Measurements from ENCODE around the gene GAL3ST3. TPM values are rescaled to one million over a fixed set of nuclear protein-coding genes. Genes with fewer than 3 reads are reported as not detected.

GAL3ST3 gene
- total RNA-seq, 4 donors from 2014 or later = not detected

DNA sequence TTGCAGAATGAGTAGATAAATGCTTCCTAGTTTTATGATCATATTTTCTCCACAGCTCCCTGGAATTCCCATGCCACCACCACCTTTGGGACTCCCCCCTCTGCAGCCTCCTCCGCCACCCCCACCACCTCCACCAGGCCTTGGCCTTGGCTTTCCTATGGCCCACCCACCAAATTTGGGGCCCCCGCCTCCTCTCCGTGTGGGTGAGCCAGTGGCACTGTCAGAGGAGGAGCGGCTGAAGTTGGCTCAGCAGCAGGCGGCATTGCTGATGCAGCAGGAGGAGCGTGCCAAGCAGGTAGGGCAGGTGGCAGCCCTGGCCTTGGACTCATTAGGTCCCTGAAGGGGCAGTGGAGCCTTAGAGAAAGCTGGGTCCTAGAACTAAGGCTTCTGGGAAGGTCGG, 6.1 kb upstream of the GAL3ST3 start:
- TF ChIP-seq POLR2AphosphoS5 (IDR thresholded peaks at IDR 0.05) (no peak), EP300 (IDR thresholded peaks at IDR 0.05; ENCODE audit: low read depth) (no peak), POLR2A (IDR thresholded peaks at IDR 0.05) (no peak)
- TF ChIP-seq, protein P1, sequence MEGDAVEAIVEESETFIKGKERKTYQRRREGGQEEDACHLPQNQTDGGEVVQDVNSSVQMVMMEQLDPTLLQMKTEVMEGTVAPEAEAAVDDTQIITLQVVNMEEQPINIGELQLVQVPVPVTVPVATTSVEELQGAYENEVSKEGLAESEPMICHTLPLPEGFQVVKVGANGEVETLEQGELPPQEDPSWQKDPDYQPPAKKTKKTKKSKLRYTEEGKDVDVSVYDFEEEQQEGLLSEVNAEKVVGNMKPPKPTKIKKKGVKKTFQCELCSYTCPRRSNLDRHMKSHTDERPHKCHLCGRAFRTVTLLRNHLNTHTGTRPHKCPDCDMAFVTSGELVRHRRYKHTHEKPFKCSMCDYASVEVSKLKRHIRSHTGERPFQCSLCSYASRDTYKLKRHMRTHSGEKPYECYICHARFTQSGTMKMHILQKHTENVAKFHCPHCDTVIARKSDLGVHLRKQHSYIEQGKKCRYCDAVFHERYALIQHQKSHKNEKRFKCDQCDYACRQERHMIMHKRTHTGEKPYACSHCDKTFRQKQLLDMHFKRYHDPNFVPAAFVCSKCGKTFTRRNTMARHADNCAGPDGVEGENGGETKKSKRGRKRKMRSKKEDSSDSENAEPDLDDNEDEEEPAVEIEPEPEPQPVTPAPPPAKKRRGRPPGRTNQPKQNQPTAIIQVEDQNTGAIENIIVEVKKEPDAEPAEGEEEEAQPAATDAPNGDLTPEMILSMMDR (IDR thresholded peaks at IDR 0.05) = no peak
- H3K27me3 ChIP-seq = no peaks in the 10 kb centered on the region
- H3K4me3 ChIP-seq = no peak overlapping the region
- H3K9me3 ChIP-seq = no peaks in the 10 kb centered on the region
- no peak overlapping the region for H3K27ac ChIP-seq
- intact Hi-C loops (cut with DNase I; ENCODE audit: low total_unique reads) = no loop called here
- 80 to 97% methylated on average over 1 to 7 of the region's 7 CpGs for WGBS, 2 donors (ENCODE audit: low coverage in 1 of 2)
- in situ Hi-C loops (cut with MboI; ENCODE audit: low pct_ligation_motif_present in 1 of 4, low pct_unique_long_range_greater_than_20kb in 1 of 4, low sequenced_read_pairs in 3 of 4) = no loop called here
- peaks cover 5 to 29% (median 18%) of the 10 kb centered on the region in 4 donors for H3K4me1 ChIP-seq
- H3K36me3 ChIP-seq = peaks cover 0 to 57% (median 26%) of the 10 kb centered on the region in 4 donors
- no peak for DNase-seq

GRCh38 chr11:66052664-66052982, 3.7 kb upstream of the GAL3ST3 start:
- Histone ChIP-seq H3K4me1 (peaks cover 5 to 32% (median 18%) of the 10 kb centered on the region in 4 donors), H3K36me3 (peaks cover 0 to 34% (median 14%) of the 10 kb centered on the region in 4 donors), H3K27ac (peak overlapping the region; percentile 88 to 94 (median 93)), H3K27me3 (peaks cover 18% of the 10 kb centered on the region), H3K4me3 (peak overlapping the region; percentile 66 to 99 (median 80)), H3K9me3 (no peaks in the 10 kb centered on the region)
- intact Hi-C loops (cut with DNase I; ENCODE audit: low total_unique reads) = no loop called here
- no peak for DNase-seq
- WGBS, 2 donors (ENCODE audit: low coverage in 1 of 2) = 3% methylated on average over 17 of the region's 17 CpGs; no CpG with 5 or more reads in 1 of the 2 donors
- TF ChIP-seq EP300 (IDR thresholded peaks at IDR 0.05; ENCODE audit: low read depth) (no peak), POLR2A (IDR thresholded peaks at IDR 0.05) (no peak), POLR2AphosphoS5 (IDR thresholded peaks at IDR 0.05) (no peak)
- TF ChIP-seq, protein P1 (IDR thresholded peaks at IDR 0.05) = no peak
- in situ Hi-C loops (cut with MboI; ENCODE audit: low pct_ligation_motif_present in 1 of 4, low pct_unique_long_range_greater_than_20kb in 1 of 4, low sequenced_read_pairs in 3 of 4) = no loop called here

DNA sequence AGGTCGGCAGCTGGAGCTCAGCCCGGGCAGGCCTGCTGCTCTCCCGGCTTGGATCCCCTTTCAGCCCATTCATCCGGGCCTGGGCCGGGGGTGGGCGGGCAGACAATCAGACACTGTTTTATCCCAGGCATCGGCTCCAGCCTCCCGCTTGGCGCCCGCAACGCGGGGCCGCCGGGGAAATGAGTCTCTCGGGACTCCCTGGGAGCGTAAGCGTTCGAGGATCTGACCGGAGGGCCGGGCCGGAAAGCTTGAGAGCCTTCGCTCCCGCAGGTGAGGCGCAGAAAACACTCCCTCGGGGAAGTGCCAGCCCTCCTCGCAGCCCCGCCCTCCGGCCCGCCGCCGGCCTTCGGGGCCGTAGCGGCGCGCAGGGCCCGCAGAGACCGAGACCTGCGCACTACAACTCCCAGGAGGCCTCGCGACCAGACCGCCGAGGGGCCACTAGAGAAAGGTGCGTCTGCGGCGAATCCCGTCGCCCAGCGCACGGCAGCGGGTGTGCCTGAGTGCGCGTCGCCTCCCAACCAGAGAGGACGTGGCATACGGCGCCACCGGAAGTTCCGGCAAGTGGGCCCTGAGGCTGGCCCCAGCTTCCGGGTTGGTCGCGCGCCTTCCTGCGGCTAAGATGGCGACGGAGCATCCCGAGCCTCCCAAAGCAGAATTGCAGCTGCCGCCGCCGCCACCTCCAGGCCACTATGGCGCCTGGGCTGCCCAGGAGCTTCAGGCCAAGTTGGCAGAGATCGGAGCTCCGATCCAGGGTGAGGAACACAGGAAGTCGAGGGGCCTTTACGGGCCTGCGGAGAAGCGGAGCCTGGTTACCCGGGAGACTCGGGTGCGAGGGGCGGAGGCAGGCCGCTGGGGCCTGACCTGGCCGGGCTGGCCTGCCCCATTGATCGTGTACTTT, 3.1 kb upstream of the GAL3ST3 start, which contains the start of gene SF3B2:
SF3B2 (plus strand) TSS at position 599 of the 898 bp plus-strand sequence; CDS start at position 620, 21 bp downstream.
- in situ Hi-C loops (cut with MboI; ENCODE audit: low pct_ligation_motif_present in 1 of 4, low pct_unique_long_range_greater_than_20kb in 1 of 4, low sequenced_read_pairs in 3 of 4) = no loop called here
- H3K36me3 ChIP-seq = peaks cover 0 to 28% (median 11%) of the 10 kb centered on the region in 4 donors
- DNase-seq = peak; percentile 98
- 0 to 1% methylated on average over 5 to 39 of the region's 84 CpGs for WGBS, 2 donors (ENCODE audit: low coverage in 1 of 2)
- intact Hi-C loops (cut with DNase I; ENCODE audit: low total_unique reads) = no loop called here
- peaks cover 5 to 32% (median 18%) of the 10 kb centered on the region in 4 donors for H3K4me1 ChIP-seq
- no peaks in the 10 kb centered on the region for H3K9me3 ChIP-seq
- peak within 1 kb of the TSS; percentile 88 to 94 (median 93) for H3K27ac ChIP-seq
- peak within 1 kb of the TSS; percentile 66 to 99 (median 80) for H3K4me3 ChIP-seq
- H3K27me3 ChIP-seq = peaks cover 18% of the 10 kb centered on the region
- TF ChIP-seq POLR2AphosphoS5 (IDR thresholded peaks at IDR 0.05) (peak; percentile 71 to 80 (median 79)), POLR2A (IDR thresholded peaks at IDR 0.05) (peak; percentile 77)
- TF ChIP-seq, protein P1 (IDR thresholded peaks at IDR 0.05) = no peak

DNA sequence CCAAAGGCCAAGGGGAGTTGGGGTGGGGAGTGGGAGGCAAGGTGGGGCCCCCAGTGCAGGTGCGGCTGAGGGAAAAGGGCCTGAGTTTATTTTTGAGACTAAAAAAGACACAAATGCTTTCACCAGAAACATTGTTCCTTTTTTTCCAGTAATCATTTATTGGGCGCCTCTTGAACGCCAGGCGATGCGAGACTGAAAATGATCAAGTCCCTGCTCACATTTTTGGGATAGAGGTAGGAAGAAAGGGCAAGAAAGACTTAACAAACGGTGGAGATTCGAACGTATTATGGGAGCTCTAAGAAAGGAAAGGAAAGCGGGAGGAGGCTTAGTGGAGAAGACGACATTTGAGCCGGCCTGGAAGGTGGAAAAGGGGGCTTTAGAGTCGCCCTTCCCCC, 2.4 kb upstream of the GAL3ST3 start:
- Histone ChIP-seq H3K4me3 (peak overlapping the region; percentile 30 to 99 (median 80)), H3K36me3 (peaks cover 0 to 21% (median 9%) of the 10 kb centered on the region in 4 donors), H3K9me3 (no peaks in the 10 kb centered on the region), H3K27me3 (peaks cover 18% of the 10 kb centered on the region), H3K27ac (peak overlapping the region; percentile 88 to 94 (median 93)), H3K4me1 (peaks cover 5 to 32% (median 18%) of the 10 kb centered on the region in 4 donors)
- in situ Hi-C loops (cut with MboI; ENCODE audit: low pct_ligation_motif_present in 1 of 4, low pct_unique_long_range_greater_than_20kb in 1 of 4, low sequenced_read_pairs in 3 of 4) = no loop called here
- DNase-seq = no peak
- TF ChIP-seq, protein P1 (IDR thresholded peaks at IDR 0.05) = no peak
- TF ChIP-seq POLR2AphosphoS5 (IDR thresholded peaks at IDR 0.05) (no peak), EP300 (IDR thresholded peaks at IDR 0.05; ENCODE audit: low read depth) (no peak), POLR2A (IDR thresholded peaks at IDR 0.05) (no peak)
- intact Hi-C loops (cut with DNase I; ENCODE audit: low total_unique reads) = no loop called here
- WGBS, 2 donors (ENCODE audit: low coverage in 1 of 2) = 15 to 18% methylated on average over 11 to 12 of the region's 12 CpGs
